OCI-LY1 (cell line): ENCODE measurements around the gene DIPK1B.

Experiments used
- H2AFZ ChIP-seq: fragments of 200-600 bp; sonication (generic), shearing (Covaris generic); 2 replicates; pipeline ENCODE4 v1.6.0; 2014; ENCODE audit warnings: antibody characterized with exemption, mild to moderate bottlenecking, low read length
- H3F3A ChIP-seq: fragments of 200-600 bp; sonication (generic), shearing (Covaris generic); 2 replicates; pipeline ENCODE4 v1.6.0; 2014; ENCODE audit warnings: mild to moderate bottlenecking, antibody characterized with exemption, low read length, moderate library complexity; ENCODE audit not compliant: insufficient read depth
- H3K27ac ChIP-seq: fragments of 200-600 bp; sonication (generic); 2 replicates; pipeline ENCODE4 v1.5.1; 2014; ENCODE audit warnings: low read length, mixed run types, mild to moderate bottlenecking, low read depth; ENCODE audit not compliant: poor library complexity, severe bottlenecking
- H3K27me3 ChIP-seq: fragments of 200-600 bp; sonication (generic); 2 replicates; pipeline ENCODE4 v1.6.0; 2014; ENCODE audit warnings: antibody characterized with exemption, mild to moderate bottlenecking, low read length, moderate library complexity; ENCODE audit not compliant: insufficient read depth
- H3K36me3 ChIP-seq: fragments of 200-600 bp; sonication (generic); 2 replicates; pipeline ENCODE4 v1.6.1; 2014; ENCODE audit warnings: mild to moderate bottlenecking, antibody characterized with exemption, low read length, moderate library complexity, mixed read lengths; ENCODE audit not compliant: insufficient read depth
- H3K4me1 ChIP-seq: fragments of 200-600 bp; sonication (generic); 2 replicates; pipeline ENCODE4 v1.5.1; 2014; ENCODE audit warnings: mild to moderate bottlenecking, low read length, moderate library complexity; ENCODE audit not compliant: insufficient read depth, severe bottlenecking
- H3K4me2 ChIP-seq: fragments of 200-600 bp; sonication (generic), shearing (Covaris generic); 2 replicates; pipeline ENCODE4 v1.6.1; 2014; ENCODE audit warnings: low read length
- H3K4me3 ChIP-seq: fragments of 200-600 bp; sonication (generic); 2 replicates; pipeline ENCODE4 v1.5.1; 2014; ENCODE audit warnings: low read length, low read depth, mild to moderate bottlenecking, mixed read lengths; ENCODE audit not compliant: poor library complexity, severe bottlenecking
- H3K79me2 ChIP-seq: fragments of 200-600 bp; shearing (Covaris generic); 2 replicates; pipeline ENCODE4 v1.6.1; 2016; ENCODE audit warnings: mixed run types, low read length, mixed read lengths; ENCODE audit not compliant: insufficient read depth
- H3K9ac ChIP-seq: fragments of 200-600 bp; sonication (generic), shearing (Covaris generic); 2 replicates; pipeline ENCODE4 v1.6.1; 2014; ENCODE audit warnings: mild to moderate bottlenecking, low read length, mixed read lengths
- H3K9me2 ChIP-seq: fragments of 200-600 bp; sonication (generic), shearing (Covaris generic); 2 replicates; pipeline ENCODE4 v1.6.1; 2014; ENCODE audit warnings: low read depth, mild to moderate bottlenecking, low read length, mixed read lengths
- H3K9me3 ChIP-seq: fragments of 200-600 bp; shearing (Covaris generic); 2 replicates; pipeline ENCODE4 v1.6.1; 2014; ENCODE audit warnings: low read length, mixed read lengths
- H4K20me1 ChIP-seq: fragments of 200-600 bp; sonication (generic), shearing (Covaris generic); 2 replicates; pipeline ENCODE4 v1.6.0; 2016; ENCODE audit warnings: mild to moderate bottlenecking, low read length; ENCODE audit not compliant: insufficient read depth
- EZH2 ChIP-seq: fragments of 200-600 bp; sonication (generic), shearing (Covaris generic); IDR thresholded peaks from 2 replicates; pipeline ENCODE4 v1.8.0; 2017; ENCODE audit warnings: borderline replicate concordance, mixed run types, mild to moderate bottlenecking, antibody characterized with exemption, low read length, moderate library complexity, mixed read lengths
- TF ChIP-seq, protein P1 (sequence below): fragments of 200-600 bp; sonication (generic), shearing (Covaris generic); IDR thresholded peaks from 2 replicates; pipeline ENCODE4 v1.5.1; 2017; ENCODE audit warnings: mild to moderate bottlenecking, antibody characterized with exemption, low read length, moderate library complexity, mixed read lengths

Gene DIPK1B

DNA sequence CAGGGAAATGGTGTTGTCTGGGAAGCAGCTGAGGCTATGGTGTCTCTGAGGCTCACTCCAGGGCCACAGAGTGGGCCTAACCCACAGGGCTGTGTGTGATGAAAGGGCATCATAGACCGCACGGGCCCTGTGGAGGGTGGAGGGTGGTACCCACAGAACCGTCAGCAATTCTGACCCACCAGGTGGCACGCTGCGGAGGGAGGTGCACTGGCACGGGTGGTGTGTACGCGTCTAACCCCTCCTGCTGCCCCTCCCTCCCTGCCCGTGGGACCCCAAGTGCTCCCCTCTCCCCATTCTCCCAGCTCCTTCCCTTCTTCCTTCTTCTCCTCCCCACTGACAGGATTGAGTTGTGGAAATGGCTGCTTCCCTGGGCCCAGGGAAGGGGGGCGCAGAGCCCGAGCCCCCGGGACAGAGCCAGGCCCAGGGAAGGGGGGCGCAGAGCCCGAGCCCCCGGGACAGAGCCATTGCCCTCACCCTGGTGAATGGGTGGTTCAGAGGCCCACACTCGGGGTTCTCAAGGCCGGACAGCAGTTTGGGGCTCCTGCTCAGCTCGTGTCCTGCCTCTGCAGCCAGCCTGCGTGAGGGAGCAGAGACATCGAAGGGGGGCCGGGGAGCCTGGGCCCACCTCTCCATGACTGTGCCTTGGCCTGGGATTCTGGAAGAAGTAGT lies 23.6 kb downstream of the DIPK1B start:
- Histone ChIP-seq H3K27ac (no peak overlapping the region), H3K27me3 (no peaks in the 10 kb centered on the region; the same call in 1 of the 2 replicates), H3F3A (no peaks in the 10 kb centered on the region), H3K9me3 (no peaks in the 10 kb centered on the region), H3K9me2 (no peaks in the 10 kb centered on the region), H3K4me2 (no peak overlapping the region), H3K4me3 (no peak overlapping the region), H4K20me1 (no peaks in the 10 kb centered on the region), H3K4me1 (no peaks in the 10 kb centered on the region), H3K9ac (no peak overlapping the region), H2AFZ (no peak overlapping the region), H3K36me3 (no peaks in the 10 kb centered on the region), H3K79me2 (no peaks in the 10 kb centered on the region)
- TF ChIP-seq EZH2 = no peak
- TF ChIP-seq, protein P1, sequence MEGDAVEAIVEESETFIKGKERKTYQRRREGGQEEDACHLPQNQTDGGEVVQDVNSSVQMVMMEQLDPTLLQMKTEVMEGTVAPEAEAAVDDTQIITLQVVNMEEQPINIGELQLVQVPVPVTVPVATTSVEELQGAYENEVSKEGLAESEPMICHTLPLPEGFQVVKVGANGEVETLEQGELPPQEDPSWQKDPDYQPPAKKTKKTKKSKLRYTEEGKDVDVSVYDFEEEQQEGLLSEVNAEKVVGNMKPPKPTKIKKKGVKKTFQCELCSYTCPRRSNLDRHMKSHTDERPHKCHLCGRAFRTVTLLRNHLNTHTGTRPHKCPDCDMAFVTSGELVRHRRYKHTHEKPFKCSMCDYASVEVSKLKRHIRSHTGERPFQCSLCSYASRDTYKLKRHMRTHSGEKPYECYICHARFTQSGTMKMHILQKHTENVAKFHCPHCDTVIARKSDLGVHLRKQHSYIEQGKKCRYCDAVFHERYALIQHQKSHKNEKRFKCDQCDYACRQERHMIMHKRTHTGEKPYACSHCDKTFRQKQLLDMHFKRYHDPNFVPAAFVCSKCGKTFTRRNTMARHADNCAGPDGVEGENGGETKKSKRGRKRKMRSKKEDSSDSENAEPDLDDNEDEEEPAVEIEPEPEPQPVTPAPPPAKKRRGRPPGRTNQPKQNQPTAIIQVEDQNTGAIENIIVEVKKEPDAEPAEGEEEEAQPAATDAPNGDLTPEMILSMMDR = no peak

DNA sequence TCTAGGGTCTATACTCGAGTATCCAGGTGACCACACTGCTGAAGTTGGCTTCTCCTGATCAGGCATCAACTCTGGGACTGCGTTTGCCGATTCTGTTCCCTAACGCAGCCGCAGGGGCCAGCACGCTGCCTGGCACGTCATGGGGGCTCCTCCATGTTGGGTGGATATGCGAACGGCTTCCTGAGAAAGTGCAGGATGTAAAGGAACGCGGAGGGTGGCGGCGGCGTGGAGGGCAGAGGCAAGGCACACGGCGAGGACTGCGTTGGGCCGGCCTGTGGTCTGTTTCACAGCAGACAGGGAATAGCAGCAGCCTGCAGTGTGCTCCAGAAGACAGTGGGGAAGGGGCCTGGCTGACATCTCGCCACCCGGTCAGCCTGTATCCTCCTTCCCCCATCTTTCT lies 26.6 kb downstream of the DIPK1B start:
- Histone ChIP-seq H2AFZ (no peak overlapping the region), H4K20me1 (no peaks in the 10 kb centered on the region), H3K9ac (no peak overlapping the region), H3K27me3 (peaks cover 4% of the 10 kb centered on the region; the same call in 1 of the 2 replicates), H3K4me2 (no peak overlapping the region), H3K4me3 (no peak overlapping the region), H3K79me2 (no peaks in the 10 kb centered on the region), H3K36me3 (no peaks in the 10 kb centered on the region), H3K9me2 (no peaks in the 10 kb centered on the region), H3K9me3 (no peaks in the 10 kb centered on the region), H3F3A (no peaks in the 10 kb centered on the region), H3K4me1 (no peaks in the 10 kb centered on the region), H3K27ac (no peak overlapping the region)
- TF ChIP-seq, protein P1 = no peak
- no peak for TF ChIP-seq EZH2

DNA sequence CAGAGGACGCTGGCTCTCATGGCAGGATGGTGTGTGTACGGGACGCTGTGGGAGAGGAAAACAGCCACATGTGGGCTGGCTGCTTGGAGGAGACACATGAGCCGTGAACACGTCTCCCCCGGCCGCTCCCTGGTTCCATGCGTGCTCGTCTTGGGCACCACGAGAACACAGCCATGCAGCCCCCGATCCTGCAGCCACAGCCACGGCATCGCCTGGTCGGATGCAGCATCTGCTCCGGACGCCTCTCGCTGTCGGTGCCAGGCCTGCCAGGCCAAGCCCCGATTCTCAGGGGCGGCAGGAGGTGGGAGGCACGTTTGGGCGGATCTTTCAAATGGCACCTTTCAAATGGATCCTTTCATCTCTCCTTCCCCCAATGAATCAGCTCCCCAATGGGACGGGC lies 27.1 kb downstream of the DIPK1B start:
- Histone ChIP-seq H4K20me1 (no peaks in the 10 kb centered on the region), H3K27ac (no peak overlapping the region), H3K79me2 (no peaks in the 10 kb centered on the region), H3K4me3 (no peak overlapping the region), H3K27me3 (peaks cover 4% of the 10 kb centered on the region; the same call in 1 of the 2 replicates), H3K36me3 (no peaks in the 10 kb centered on the region), H3K9ac (no peak overlapping the region), H3K9me2 (no peaks in the 10 kb centered on the region), H3K9me3 (no peaks in the 10 kb centered on the region), H2AFZ (no peak overlapping the region), H3F3A (no peaks in the 10 kb centered on the region), H3K4me1 (no peaks in the 10 kb centered on the region), H3K4me2 (no peak overlapping the region)
- no peak for TF ChIP-seq EZH2
- TF ChIP-seq, protein P1 = no peak
